Measurements from ENCODE around the gene HCRTR1.

Gene HCRTR1

GRCh38 chr1:31625561-31626222 is 8.2 kb downstream of the HCRTR1 start:
- H3K4me3 ChIP-seq (ENCODE audit: low read depth, low read length), result no peak overlapping the region
- TF ChIP-seq, protein P1, sequence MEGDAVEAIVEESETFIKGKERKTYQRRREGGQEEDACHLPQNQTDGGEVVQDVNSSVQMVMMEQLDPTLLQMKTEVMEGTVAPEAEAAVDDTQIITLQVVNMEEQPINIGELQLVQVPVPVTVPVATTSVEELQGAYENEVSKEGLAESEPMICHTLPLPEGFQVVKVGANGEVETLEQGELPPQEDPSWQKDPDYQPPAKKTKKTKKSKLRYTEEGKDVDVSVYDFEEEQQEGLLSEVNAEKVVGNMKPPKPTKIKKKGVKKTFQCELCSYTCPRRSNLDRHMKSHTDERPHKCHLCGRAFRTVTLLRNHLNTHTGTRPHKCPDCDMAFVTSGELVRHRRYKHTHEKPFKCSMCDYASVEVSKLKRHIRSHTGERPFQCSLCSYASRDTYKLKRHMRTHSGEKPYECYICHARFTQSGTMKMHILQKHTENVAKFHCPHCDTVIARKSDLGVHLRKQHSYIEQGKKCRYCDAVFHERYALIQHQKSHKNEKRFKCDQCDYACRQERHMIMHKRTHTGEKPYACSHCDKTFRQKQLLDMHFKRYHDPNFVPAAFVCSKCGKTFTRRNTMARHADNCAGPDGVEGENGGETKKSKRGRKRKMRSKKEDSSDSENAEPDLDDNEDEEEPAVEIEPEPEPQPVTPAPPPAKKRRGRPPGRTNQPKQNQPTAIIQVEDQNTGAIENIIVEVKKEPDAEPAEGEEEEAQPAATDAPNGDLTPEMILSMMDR (IDR thresholded peaks at IDR 0.05; ENCODE audit: low read depth, low read length), result no peak

GRCh38 chr1:31626223-31627207 is 9.0 kb downstream of the HCRTR1 start:
- no peak overlapping the region for H3K4me3 ChIP-seq (ENCODE audit: low read depth, low read length)
- TF ChIP-seq, protein P1 (IDR thresholded peaks at IDR 0.05; ENCODE audit: low read depth, low read length), result no peak

- TF ChIP-seq, protein P1 (IDR thresholded peaks at IDR 0.05; ENCODE audit: low read depth, low read length), result no peak
- H3K4me3 ChIP-seq (ENCODE audit: low read depth, low read length), result no peak overlapping the region
Measured at GRCh38 chr1:31627301-31627929, 9.9 kb downstream of the HCRTR1 start.

- no peak overlapping the region for H3K4me3 ChIP-seq (ENCODE audit: low read depth, low read length)
- TF ChIP-seq, protein P1 (IDR thresholded peaks at IDR 0.05; ENCODE audit: low read depth, low read length), result no peak
Measured at GRCh38 chr1:31627930-31628559, 10.6 kb downstream of the HCRTR1 start.

DNA sequence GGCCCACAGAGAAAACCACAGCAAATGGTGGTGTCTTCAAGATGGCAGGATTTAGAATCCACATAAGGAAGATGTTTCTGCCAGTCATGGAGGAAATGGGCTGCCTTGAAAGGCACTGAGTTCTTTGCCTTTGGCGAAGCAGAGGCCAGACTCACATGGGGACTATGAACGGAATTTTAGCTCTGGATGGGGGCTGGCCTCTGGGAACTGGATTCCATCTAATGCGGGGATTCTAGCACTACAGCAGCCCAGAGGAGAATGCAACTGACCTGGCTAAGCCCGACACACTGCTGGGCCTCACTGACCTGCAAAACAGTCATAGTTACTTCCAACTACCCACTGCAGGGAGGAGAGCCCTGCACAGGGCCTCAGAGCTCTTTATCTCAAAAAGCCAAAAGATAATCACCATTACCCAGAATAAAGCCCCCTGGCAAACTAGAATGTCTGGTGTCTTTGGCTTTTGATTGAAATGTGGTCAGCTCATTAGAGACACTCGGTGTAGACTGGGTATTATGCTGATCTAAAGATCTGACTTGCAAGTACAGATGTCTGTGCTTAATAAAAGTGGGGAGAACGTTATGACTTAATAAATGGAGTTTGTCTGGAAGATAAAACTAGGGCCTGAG is 11.6 kb downstream of the HCRTR1 start:
- TF ChIP-seq, protein P1 (IDR thresholded peaks at IDR 0.05; ENCODE audit: low read depth, low read length), result no peak

DNA sequence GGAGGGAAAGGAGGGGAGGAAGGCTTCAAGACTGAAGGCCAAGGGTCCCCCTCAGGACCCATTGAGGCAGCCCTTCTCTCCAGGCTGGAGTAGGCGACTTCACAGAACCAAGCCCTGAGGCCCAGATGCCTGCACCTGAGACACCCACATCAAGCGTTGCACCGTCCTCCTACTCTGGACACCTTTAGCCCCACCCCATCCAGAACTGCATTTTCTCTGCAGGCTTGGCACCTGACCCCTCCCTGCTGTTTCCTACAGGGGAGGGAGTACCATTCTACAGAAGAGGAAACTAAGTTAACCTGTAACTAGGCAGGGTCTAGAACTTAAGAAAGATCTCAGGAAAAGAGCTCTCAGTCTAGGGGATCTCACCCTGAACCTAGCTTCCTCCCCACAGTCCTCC is 15.2 kb downstream of the HCRTR1 start:
- TF ChIP-seq, protein P1 (IDR thresholded peaks at IDR 0.05; ENCODE audit: low read depth, low read length), result no peak
- H3K4me3 ChIP-seq (ENCODE audit: low read depth, low read length), result no peak overlapping the region

More for the DNA sequence above, 11.6 kb downstream of the HCRTR1 start:
- H3K4me3 ChIP-seq (ENCODE audit: low read depth, low read length), result no peak overlapping the region
